GM19193 (cell line): ENCODE results near the gene KRT33A.

Source experiments
- POLR2A ChIP-seq: IDR thresholded peaks from 4 replicates; pipeline ENCODE4 v1.6.1; 2011; ENCODE audit not compliant: insufficient read depth, insufficient read length; ENCODE audit errors: extremely low read depth

Gene KRT33A

DNA sequence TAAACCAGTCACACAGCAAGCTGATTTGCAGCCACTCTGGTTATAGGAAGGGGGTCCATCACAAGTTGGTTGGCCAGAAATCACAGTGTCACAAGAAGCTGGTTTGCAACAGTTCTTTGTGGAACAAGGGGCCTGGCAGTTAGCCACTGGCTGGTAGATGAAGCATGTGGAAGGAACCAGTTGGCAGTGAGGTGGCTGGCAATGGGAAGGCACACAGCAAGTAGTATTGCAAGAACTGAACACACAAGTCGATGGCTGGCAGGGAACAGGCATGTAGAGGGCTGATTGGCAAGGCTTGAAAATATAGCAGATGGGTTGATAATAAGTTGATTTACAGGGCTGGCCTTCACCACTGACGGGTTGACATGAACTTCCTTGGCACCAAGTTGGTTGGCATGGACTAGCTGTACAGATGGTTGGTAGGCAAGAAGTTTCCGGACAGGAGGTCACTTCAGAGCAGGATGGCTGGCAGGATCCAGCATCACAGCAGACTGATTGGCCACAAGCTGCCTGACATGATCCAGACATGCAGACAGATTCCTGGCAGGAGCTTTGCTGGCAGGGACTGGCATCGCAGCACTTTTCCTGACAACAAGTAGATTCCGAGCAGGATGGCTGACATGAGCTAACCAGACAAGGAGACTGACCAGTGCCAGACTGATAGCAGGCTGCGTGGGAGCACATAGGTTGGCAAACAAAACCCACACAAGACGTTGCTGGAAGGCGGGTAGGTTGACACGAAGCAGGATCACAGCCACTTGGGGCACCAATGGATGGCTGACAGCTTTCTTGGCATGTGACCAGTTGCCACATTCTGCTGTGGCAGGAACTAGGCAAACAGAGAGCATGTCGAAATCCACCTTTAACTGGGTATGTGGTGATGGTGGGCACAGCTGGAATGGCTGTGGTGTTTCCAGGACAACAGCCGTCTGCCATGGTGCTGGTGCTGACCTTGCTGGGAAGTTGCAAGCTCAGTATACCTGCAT is 48.4 kb downstream of the KRT33A start, which contains the start of gene KRTAP29-1:
Gene KRTAP29-1, minus strand, starts transcription at position 936 of the 986 bp plus-strand sequence. Its CDS starts 0 bp downstream, at position 936.
- no peak for TF ChIP-seq POLR2A

DNA sequence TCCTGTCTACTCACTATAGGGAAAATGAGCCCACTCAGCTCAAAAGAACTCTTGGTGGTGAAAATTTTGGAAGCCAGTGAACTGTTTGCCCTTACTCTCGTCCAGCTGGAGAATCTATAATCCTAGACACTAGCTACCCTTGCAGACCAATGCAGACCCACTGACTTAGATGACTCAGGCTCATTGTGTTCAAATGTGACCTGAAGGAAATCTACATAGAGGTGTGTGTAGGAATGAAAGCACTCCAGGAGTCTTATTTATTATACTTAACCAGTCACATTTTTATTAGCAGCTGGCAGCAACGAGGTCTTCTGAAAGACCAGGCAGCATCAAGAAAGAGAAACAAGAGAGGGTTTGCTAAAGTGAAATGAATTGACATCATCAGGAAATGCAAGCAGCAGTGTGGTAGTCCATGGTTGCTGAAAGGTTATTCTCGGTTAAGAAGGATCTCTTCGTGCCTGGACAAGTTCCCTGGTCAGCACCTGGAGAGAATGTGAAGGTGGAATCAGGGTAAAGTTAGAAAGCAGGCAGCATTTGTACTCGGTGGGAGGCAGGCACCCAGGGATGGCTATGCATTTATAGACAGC is 49.3 kb downstream of the KRT33A start:
- TF ChIP-seq POLR2A, result no peak

DNA sequence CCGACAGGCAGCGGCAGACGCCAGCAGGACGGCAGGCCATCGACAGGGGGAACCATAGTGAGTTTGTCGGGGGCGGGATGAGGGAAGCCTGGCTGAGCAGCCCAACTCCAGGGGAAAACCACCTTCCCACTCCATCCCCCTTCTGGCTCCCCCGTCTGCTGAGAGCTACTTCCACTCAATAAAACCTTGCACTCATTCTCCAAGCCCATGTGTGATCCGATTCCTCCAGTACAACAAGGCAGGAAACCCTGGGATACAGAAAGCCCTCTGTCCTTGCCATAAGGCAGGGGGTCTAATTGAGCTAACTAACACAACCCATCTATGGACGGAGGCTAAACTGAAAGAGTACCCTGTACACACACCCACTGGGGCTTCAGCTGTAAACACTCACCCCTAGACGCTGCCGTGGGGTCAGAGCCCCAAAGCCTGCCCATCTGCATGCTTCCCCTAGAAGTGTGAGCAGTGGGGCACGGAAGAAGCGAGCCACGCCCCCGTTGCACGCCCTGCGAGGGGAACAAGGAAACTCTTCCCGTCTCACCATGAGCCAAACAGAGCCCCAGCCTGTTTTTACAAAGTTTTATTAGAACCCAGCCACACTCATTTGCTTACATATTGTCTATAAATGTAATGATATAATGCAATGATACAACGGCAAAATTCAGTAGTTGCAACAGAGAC is 52.0 kb downstream of the KRT33A start:
- TF ChIP-seq POLR2A, result no peak

DNA sequence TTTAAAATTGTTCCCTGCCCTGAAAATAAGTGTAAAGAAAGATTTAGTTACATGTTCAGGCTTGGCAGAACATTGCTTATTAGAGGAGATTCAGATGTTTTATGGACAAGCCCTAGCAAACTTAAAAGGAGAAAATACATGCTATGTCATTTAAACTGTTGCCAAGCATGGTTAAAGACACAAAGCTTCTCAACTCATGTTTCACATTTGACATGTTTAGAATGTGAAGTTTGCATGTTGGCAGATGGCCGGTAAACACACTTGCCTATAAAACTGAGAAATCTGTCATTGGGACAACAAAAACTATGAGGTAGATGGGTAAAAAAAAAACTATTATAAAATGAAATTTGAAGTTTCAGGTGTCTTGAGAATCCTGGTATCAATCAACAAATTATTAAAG is 53.8 kb downstream of the KRT33A start:
- TF ChIP-seq POLR2A, result no peak
